ENCODE data around the gene GRAMD2A. TPM values are rescaled to one million over a fixed set of nuclear protein-coding genes. Genes with fewer than 3 reads are reported as not detected.

The GRAMD2A gene
- total RNA-seq, 1 donor from 2014 or later: not detected

GRCh38 chr15:72220687-72221086, 23.1 kb upstream of the GRAMD2A start:
- DNase-seq (ENCODE audit: low spot score) (no peak), ATAC-seq (no peak)

- DNase-seq (ENCODE audit: low spot score) (no peak), ATAC-seq (no peak)
Observed at GRCh38 chr15:72217216-72217615, 19.6 kb upstream of the GRAMD2A start.

- no peak for ATAC-seq
- no peak for DNase-seq (ENCODE audit: low spot score)
Observed at GRCh38 chr15:72216079-72216478, 18.5 kb upstream of the GRAMD2A start.

- no peak for ATAC-seq
- DNase-seq (ENCODE audit: low spot score): no peak
Observed at GRCh38 chr15:72207558-72208085, 10.0 kb upstream of the GRAMD2A start.

GRCh38 chr15:72206677-72207000, 9.1 kb upstream of the GRAMD2A start:
- no peak for DNase-seq (ENCODE audit: low spot score)

GRCh38 chr15:72205896-72206676, 8.5 kb upstream of the GRAMD2A start:
- DNase-seq (ENCODE audit: low spot score) (no peak), ATAC-seq (no peak)

More at GRCh38 chr15:72206677-72207000, 9.1 kb upstream of the GRAMD2A start:
- no peak for ATAC-seq

GRCh38 chr15:72205273-72205672, 7.7 kb upstream of the GRAMD2A start:
- no peak for ATAC-seq
- no peak for DNase-seq (ENCODE audit: low spot score)

- peak; percentile 34 for ATAC-seq
- DNase-seq (ENCODE audit: low spot score): no peak
Observed at GRCh38 chr15:72203507-72203837, 5.9 kb upstream of the GRAMD2A start.

- DNase-seq (ENCODE audit: low spot score) (no peak), ATAC-seq (no peak)
Observed at GRCh38 chr15:72202801-72203506, 5.4 kb upstream of the GRAMD2A start.

- ATAC-seq: no peak
Observed at GRCh38 chr15:72202302-72202701, 4.7 kb upstream of the GRAMD2A start.

GRCh38 chr15:72201391-72201921, 3.9 kb upstream of the GRAMD2A start:
- DNase-seq (ENCODE audit: low spot score) (no peak), ATAC-seq (no peak)

More at GRCh38 chr15:72202302-72202701, 4.7 kb upstream of the GRAMD2A start:
- no peak for DNase-seq (ENCODE audit: low spot score)

- DNase-seq (ENCODE audit: low spot score): no peak
- no peak for ATAC-seq
Observed at GRCh38 chr15:72200395-72201237, 3.0 kb upstream of the GRAMD2A start.

- ATAC-seq: peak; percentile 97
- DNase-seq (ENCODE audit: low spot score): peak; percentile 89
Observed at GRCh38 chr15:72199721-72200212, 2.2 kb upstream of the GRAMD2A start.

- DNase-seq (ENCODE audit: low spot score) (no peak), ATAC-seq (no peak)
Observed at GRCh38 chr15:72199205-72199515, 1.6 kb upstream of the GRAMD2A start.

- no peak for ATAC-seq
- no peak for DNase-seq (ENCODE audit: low spot score)
Observed at GRCh38 chr15:72198356-72199204, 993 bp upstream of the GRAMD2A start.

GRCh38 chr15:72197041-72197459, 537 bp downstream of the GRAMD2A start:
- DNase-seq (ENCODE audit: low spot score): no peak
- ATAC-seq: no peak

GRCh38 chr15:72196409-72197040, 1.1 kb downstream of the GRAMD2A start:
- DNase-seq (ENCODE audit: low spot score) (no peak), ATAC-seq (no peak)

GRCh38 chr15:72195101-72195511, 2.5 kb downstream of the GRAMD2A start:
- DNase-seq (ENCODE audit: low spot score) (no peak), ATAC-seq (no peak)

- no peak for ATAC-seq
Observed at GRCh38 chr15:72193836-72194396, 3.7 kb downstream of the GRAMD2A start.

More at GRCh38 chr15:72193836-72194396, 3.7 kb downstream of the GRAMD2A start:
- DNase-seq (ENCODE audit: low spot score): no peak
